KOPT-K1 (cell line): Measurements from ENCODE around the gene BFSP2.
"Not testable (repeated sequence)": the region's sequence is repeated elsewhere in the genome, so short reads cannot be mapped to it uniquely, and the experiment has no call there.

Experiments used
- H3K27ac ChIP-seq: fragments of 200-600 bp; sonication (generic); 2 replicates; pipeline ENCODE4 v1.5.1; 2016; ENCODE audit warnings: antibody characterized with exemption, mild to moderate bottlenecking, low read depth, low read length; ENCODE audit not compliant: poor library complexity, severe bottlenecking
- H3K36me3 ChIP-seq: fragments of 200-600 bp; sonication (generic); 2 replicates; pipeline ENCODE4 v1.5.1; 2017; ENCODE audit warnings: antibody characterized with exemption, mild to moderate bottlenecking, low read length, moderate library complexity; ENCODE audit not compliant: insufficient read depth
- H3K9me3 ChIP-seq: fragments of 200-600 bp; sonication (generic); 2 replicates; pipeline ENCODE4 v1.5.1; 2017; ENCODE audit warnings: antibody characterized with exemption, low read length, mild to moderate bottlenecking; ENCODE audit not compliant: insufficient read depth, poor library complexity, severe bottlenecking

Gene BFSP2

DNA sequence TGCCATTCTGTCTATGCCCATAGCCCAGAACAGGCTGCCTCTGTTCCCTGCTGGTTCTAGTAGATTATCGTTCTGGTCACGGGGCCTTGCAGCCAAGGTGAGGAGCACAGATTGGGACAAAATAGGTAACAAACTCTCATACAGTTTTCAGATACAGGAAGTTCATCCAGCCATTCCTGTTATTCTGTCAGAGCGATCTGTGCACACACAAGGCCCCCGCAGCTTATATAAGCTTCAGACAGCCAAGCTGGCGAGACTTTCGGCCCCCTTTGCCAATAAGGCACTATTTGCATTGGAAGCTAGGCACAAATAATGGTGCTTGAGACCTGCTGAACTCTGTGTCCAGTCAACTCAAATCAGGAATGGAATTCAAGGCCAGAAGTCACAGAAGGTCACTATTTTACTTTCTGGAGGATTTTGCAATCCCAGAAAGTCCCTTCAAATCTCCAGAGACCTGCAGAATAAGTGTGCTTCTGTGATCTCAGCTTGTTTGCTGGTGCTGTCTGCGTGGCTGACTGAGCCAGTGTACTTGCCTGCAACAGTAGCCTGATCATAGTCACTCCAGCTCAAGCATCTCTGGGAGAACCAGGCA is 69.4 kb downstream of the BFSP2 start:
- Histone ChIP-seq H3K27ac (no peak overlapping the region), H3K36me3 (no peaks in the 10 kb centered on the region), H3K9me3 (no peaks in the 10 kb centered on the region)

DNA sequence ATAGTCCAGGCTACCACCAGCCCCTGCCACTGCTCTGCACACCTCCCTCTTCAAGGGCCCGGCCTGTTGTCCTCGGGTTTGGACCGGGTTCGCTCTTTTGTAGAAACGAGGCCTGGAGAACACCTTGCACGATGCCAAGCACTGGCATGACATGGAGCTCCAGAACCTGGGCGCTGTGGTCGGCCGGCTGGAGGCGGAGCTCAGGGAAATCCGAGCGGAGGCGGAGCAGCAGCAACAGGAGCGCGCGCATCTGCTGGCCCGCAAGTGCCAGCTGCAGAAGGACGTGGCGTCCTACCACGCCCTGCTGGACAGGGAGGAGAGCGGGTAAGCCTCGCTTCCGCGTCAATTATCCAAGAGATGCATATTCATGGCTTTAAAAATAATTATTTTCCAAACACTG is 72.4 kb downstream of the BFSP2 start:
- Histone ChIP-seq H3K27ac (no peak overlapping the region), H3K9me3 (no peaks in the 10 kb centered on the region), H3K36me3 (no peaks in the 10 kb centered on the region)

DNA sequence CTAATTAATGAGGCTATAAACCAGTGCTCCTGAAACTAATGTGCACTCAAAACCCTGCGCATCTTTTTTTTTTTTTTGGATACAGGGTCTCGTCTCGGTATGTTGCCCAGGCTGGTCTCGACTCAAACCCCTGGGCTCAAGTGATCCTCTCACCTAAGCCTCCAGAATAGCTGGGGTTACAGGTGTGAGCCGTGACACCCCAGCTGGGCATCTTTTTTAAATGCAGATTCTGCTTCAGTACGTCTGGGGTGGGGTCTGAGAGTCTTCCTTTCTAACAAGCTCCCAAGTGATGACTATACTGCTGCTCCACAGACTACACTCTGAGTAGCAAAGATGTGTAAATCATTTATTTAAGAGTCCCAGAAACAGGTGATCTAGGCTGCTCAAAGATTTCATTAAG is 73.0 kb downstream of the BFSP2 start:
- H3K27ac ChIP-seq, result no peak overlapping the region
- H3K9me3 ChIP-seq, result no peaks in the 10 kb centered on the region

DNA sequence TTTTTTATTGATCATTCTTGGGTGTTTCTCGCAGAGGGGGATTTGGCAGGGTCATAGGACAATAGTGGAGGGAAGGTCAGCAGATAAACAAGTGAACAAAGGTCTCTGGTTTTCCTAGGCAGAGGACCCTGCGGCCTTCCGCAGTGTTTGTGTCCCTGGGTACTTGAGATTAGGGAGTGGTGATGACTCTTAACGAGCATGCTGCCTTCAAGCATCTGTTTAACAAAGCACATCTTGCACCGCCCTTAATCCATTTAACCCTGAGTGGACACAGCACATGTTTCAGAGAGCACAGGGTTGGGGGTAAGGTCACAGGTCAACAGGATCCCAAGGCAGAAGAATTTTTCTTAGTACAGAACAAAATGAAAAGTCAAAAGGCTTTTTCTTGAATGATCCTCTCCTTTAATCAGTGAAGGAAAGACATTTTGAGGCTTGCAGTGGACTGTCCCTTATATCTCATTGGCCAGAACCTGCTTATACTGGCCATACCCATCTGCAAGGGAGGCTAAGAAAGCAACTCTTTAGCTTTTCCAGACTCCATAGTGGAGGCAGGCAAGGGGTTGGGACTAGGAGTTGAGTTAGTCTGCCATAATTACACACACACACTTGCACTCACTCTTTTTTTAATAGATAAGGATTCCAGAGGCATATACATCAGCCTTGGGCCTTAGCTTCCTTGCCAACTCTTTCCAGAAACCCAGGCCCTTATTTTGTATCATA is 73.8 kb downstream of the BFSP2 start:
- H3K27ac ChIP-seq, H3K36me3 ChIP-seq, H3K9me3 ChIP-seq: not testable (repeated sequence)

More for the DNA sequence above, 73.0 kb downstream of the BFSP2 start:
- H3K36me3 ChIP-seq, result no peaks in the 10 kb centered on the region

DNA sequence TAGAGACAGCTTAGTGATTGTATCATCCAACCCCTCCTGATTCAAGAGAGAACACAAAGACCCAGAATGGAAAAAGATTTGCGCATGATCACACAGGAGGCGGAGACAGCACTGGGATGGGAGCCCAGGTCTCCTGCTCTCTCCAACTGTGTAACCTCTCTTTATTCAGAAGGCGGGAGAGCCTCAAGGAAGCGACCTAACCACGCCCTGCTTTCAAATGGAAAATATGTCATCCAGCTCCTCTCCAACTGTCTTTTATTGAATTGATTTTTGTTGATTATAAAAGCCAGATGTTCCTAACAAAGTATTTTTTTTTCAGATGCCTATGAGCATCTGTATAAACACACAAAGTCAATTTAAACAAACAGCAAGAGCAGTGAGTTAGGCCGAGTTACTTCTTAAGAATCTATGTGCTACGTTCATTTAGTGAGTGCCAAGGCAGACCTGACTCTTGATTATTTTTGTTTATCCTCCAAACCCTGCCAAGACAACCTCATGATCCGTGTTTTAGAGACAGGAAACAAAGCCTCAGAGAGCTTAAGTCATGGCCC is 74.5 kb downstream of the BFSP2 start:
- Histone ChIP-seq H3K36me3 (no peaks in the 10 kb centered on the region), H3K9me3 (no peaks in the 10 kb centered on the region)

DNA sequence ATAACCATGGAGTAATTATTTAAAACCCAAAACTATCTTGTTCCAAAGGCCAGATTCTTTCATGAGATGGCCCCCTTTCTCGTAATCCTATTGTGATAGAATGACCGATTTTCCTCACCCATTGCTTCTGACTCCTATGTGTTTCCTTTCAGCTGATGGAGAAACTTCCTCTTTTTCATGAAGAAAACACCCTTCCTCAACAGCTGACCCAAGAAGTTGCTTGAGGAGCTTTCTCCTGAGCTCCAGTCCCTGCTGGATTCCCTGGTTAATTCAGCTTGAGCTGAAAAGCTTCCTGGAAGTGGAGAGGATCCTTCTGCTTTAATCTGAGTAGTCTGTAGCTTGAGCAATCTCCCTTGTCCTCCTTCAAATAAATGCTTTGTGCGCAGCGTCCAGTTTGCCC is 75.0 kb downstream of the BFSP2 start:
- Histone ChIP-seq H3K27ac (peak overlapping the region; percentile 27), H3K36me3 (no peaks in the 10 kb centered on the region), H3K9me3 (no peaks in the 10 kb centered on the region)

More for the DNA sequence above, 74.5 kb downstream of the BFSP2 start:
- H3K27ac ChIP-seq, result peak overlapping the region; percentile 27

DNA sequence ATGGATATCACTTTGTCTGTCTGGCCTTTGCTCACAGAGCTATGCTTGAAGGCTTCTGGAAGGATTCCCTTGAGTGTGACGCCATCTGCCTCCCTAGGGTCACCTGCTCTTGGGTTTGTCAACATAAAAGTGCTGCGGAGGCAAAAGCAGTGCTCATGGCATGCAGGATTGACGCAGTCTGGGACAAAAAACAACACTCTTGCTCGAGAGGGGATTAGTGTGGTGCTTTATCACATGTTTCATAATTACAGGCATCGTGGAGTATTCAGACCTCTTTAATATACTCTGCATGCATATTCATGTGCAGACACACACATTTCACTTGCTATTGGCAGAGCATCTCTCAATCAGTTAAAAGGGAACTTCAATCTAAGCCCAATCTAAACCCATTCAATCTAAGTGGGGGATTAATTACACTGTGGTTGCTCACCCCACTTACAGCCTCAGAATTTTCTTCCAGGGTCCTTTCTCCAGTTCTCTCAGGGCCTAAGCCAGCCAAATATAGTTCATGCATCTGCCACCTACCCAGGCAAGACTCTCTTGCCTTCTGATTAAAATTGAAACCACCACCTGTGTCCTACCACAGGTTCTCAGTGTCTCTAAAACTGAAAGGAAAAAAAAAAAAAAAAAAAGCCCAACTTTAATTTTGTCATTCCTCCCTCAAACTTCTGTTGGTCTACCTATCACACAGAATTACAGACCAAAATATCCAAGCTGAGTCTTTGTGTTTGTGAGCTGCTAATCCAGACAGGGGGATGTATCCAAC is 75.6 kb downstream of the BFSP2 start:
- Histone ChIP-seq H3K36me3 (no peaks in the 10 kb centered on the region), H3K27ac (peak overlapping the region; percentile 27), H3K9me3 (no peaks in the 10 kb centered on the region)

DNA sequence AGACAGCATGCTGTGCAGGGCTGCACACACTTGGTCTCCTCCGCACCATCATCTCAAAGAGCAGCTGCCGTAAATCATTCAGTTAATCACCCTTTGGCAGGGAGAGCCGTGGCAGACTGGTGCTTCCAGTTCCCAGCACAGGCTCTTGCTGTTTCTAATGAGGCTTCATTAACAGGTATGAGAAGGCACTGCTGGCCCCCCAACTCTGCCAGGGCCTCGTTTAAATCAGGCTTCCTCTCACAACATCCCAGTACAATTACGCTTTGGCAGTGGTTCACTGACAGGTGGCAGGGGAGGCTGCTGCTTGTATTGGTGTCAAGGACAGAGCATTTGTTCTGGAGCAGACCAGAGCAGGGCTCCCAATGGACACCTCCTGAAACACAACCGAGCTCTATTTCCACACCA is 77.1 kb downstream of the BFSP2 start:
- Histone ChIP-seq H3K27ac (peak overlapping the region; percentile 36), H3K36me3 (no peaks in the 10 kb centered on the region), H3K9me3 (no peaks in the 10 kb centered on the region)

DNA sequence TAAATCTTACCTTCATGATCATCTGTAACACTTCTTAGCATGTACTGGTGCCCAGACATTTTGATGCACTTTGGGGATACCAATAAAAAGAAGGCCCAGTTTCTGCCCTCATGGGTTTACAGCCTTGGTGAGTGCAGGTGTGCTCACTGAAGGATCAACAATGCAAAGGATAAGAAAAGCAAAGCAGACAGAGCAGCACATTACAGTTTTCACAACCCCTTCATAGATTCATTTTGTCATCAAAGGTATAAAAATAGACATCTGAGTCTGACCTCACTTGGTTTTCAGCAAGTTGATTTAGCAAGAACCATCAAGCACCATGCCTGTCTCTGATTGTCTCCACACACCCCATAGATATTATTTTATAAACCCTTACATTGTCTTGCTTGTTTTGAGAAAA is 77.6 kb downstream of the BFSP2 start:
- Histone ChIP-seq H3K36me3 (no peaks in the 10 kb centered on the region), H3K9me3 (no peaks in the 10 kb centered on the region), H3K27ac (peak overlapping the region; percentile 36)

DNA sequence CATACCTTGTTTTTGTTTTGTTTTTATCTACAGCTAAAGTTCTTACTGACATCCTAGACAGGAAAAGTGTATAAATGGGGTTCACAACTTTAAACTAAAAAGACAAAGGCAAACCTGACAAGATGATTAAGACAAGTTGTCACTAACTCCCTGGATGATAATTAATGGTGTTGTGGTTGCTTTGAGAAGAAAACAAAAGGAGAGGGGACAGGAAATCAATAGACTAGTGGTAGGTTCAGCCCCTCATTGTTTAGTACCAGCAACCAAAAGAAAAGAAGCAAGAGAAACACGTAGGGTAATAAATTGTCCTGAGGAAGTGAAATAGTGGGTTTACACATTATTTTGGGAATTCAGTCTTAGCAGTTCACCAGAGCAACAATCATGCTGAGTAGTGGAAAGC is 78.8 kb downstream of the BFSP2 start:
- peak overlapping the region; percentile 30 for H3K27ac ChIP-seq
- no peaks in the 10 kb centered on the region for H3K36me3 ChIP-seq
- no peaks in the 10 kb centered on the region for H3K9me3 ChIP-seq

DNA sequence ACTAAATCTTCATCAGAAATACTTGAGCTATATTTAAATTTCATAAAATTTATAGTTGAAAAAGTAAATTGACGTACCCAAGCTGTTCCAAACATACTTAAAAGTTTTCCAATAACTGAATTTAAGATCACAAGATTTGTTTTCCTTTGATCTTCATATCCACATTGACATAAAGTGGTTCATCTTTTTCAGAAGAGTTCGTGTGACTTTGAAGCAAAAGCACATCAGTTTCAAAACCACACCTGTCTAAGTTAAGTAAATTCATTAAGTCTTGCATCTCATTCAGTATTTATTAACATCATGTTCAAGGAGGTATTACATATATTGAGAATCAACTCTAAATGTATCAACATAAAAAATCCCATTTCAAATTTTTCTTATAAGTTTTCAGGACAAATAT is 79.5 kb downstream of the BFSP2 start:
- H3K27ac ChIP-seq, result no peak overlapping the region
- no peaks in the 10 kb centered on the region for H3K36me3 ChIP-seq
- H3K9me3 ChIP-seq, result peaks cover under 1% of the 10 kb centered on the region

DNA sequence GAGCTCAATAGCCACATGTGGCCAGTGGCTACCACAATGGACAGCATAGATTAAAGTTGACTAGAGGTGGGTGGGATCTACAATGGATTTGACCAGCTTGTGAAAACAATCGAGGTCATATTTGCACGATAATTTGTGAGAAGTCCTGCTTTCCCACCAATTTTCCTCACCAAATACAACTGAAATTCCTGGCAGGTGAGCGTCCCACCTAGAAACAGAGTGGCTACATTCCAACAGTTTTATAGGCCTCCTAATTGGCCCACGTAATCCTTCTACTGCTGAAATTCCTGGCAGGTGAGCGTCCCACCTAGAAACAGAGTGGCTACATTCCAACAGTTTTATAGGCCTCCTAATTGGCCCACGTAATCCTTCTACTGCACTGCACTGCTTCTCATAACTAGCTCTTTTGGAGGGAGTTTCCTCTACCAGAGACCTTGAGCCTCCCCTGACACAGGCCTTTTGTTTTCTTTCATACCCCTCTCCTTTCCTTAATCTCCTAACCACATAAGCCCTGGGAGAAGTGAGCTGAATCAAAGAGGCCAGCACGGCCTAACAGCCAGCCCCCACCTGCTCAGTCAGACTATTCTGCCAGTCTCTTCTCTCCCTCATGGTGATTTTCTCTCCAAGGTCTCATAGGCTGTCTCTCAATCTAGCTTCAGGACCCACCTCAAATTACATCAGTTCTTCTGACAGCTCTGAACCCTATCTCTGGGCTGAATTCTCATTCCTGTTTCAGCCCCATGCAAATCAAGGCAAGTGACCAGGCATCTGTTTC is 80.2 kb downstream of the BFSP2 start:
- Histone ChIP-seq H3K36me3 (no peaks in the 10 kb centered on the region), H3K27ac (peak overlapping the region; percentile 38), H3K9me3 (peaks cover 7% of the 10 kb centered on the region)

DNA sequence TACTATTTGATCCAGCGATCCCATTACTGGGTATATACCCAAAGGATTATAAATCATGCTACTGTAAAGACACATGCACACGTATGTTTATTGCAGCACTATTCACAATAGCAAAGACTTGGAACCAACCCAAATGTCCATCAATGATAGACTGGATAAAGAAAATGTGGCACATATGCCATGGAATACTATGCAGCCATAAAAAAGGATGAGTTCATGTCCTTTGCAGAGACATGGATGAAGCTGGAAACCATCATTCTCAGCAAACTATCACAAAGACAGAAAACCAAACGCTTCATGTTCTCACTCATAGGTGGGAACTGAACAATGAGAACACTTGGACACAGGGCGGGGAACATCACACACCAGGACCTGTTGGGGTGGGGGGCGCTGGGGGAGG is 82.6 kb downstream of the BFSP2 start:
- not testable (repeated sequence) for H3K36me3 ChIP-seq, H3K27ac ChIP-seq
- H3K9me3 ChIP-seq, result peaks cover 26% of the 10 kb centered on the region

DNA sequence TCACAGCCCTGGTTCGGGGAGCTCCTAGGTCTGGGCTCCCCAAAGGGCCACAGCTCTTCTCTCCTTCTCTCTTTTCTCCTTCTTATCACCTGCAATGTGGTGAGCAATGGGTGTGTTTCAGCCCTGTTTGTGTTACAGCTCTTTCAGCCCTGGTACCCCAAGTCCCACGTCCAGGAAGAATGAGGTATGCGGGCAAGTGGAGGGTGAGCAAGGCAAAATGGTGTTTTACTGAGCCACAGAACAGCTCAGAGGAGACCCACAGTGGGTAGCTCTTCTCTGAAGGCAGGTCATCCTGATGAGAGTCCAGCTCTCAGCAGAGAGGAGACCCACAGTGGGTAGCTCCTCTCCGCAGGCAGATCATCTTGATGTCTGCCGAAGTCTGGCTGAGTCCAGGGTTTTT is 86.8 kb downstream of the BFSP2 start:
- no peaks in the 10 kb centered on the region for H3K36me3 ChIP-seq
- no peak overlapping the region for H3K27ac ChIP-seq
- H3K9me3 ChIP-seq, result peaks cover 26% of the 10 kb centered on the region

DNA sequence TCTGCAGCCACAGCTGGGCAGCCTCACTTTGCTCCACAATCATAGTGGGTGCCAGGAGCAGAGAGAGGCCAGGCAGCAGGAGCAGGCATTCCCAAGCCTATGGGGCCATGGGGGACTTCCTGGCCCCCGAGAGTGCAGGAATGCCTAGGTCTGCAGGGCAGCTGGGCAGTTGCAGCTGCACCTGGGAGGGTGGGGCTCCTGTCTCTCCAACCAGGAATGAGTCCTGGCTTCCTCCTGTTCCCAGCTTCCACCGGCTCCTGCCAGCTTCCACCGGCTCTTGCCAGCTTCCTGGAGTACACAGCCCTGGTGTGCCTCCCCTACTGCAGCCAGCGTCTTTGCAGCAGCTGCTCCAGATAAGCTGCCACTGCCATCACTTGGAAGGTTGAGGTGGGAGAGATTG is 87.3 kb downstream of the BFSP2 start:
- Histone ChIP-seq H3K36me3 (no peaks in the 10 kb centered on the region), H3K27ac (no peak overlapping the region), H3K9me3 (peaks cover 26% of the 10 kb centered on the region)
